A673 (cell line): ENCODE results near the gene LIMA1. TPM values are rescaled to one million over a fixed set of nuclear protein-coding genes. Genes with fewer than 3 reads are reported as not detected.

Source experiments
- BruUV-seq: library from RNA; stranded (reverse); fragments of 400-500 nt; replicated peaks from 2 replicates; lab custom pipeline; 2021; lab: Mats Ljungman, UMichigan
- CTCF ChIA-PET: fragments of 300-600 bp; sonication (Branson Sonifier 250); formaldehyde crosslinking; loops from one replicate; lab custom pipeline; 2022; ENCODE audit warnings: antibody characterized with exemption; lab: Charles Lee
- POLR2A ChIA-PET: fragments of 300-600 bp; sonication (Branson Sonifier 250); formaldehyde crosslinking; loops from one replicate; lab custom pipeline; 2022; ENCODE audit warnings: antibody characterized with exemption; ENCODE audit not compliant: low non-redundant PET; lab: Charles Lee
- DNase-seq: peaks from one replicate; pipeline ENCODE4 v3.0.0-alpha.2; 2015; ENCODE audit warnings: low spot score
- H3K27ac ChIP-seq: fragments of 200-600 bp; sonication (generic); 2 replicates; pipeline ENCODE4 v1.5.1; 2016; ENCODE audit warnings: mixed run types, low read depth, mild to moderate bottlenecking, mixed read lengths, antibody characterized with exemption, low read length; ENCODE audit not compliant: poor library complexity, severe bottlenecking
- H3K27me3 ChIP-seq: fragments of 200-600 bp; sonication (generic); replicated peaks from 2 replicates; pipeline ENCODE4 v1.6.1; 2017; ENCODE audit warnings: mixed run types, low read depth, mild to moderate bottlenecking, mixed read lengths, antibody characterized with exemption, low read length; ENCODE audit not compliant: insufficient read depth, poor library complexity
- H3K36me3 ChIP-seq: fragments of 200-600 bp; sonication (generic); 2 replicates; pipeline ENCODE4 v1.6.1; 2016; ENCODE audit warnings: mixed run types, mild to moderate bottlenecking, mixed read lengths, antibody characterized with exemption, low read length; ENCODE audit not compliant: insufficient read depth, poor library complexity, severe bottlenecking
- H3K4me1 ChIP-seq: fragments of 200-600 bp; sonication (generic); 2 replicates; pipeline ENCODE4 v1.6.1; 2017; ENCODE audit warnings: mixed run types, mild to moderate bottlenecking, mixed read lengths, antibody characterized with exemption, low read length; ENCODE audit not compliant: insufficient read depth, poor library complexity, severe bottlenecking
- H3K4me3 ChIP-seq: fragments of 200-600 bp; sonication (generic); 2 replicates; pipeline ENCODE4 v1.5.1; 2016; ENCODE audit warnings: low read depth, mixed run types, mild to moderate bottlenecking, mixed read lengths, low read length; ENCODE audit not compliant: poor library complexity, severe bottlenecking
- H3K9me3 ChIP-seq: fragments of 200-600 bp; sonication (generic); 2 replicates; pipeline ENCODE4 v1.6.1; 2016; ENCODE audit warnings: mixed run types, low read depth, mild to moderate bottlenecking, mixed read lengths, antibody characterized with exemption, low read length; ENCODE audit not compliant: poor library complexity, severe bottlenecking
- EZH2 ChIP-seq: fragments of 200-600 bp; sonication (generic); IDR thresholded peaks from 2 replicates; pipeline ENCODE4 v1.6.1; 2017; ENCODE audit warnings: borderline replicate concordance, low read depth, mild to moderate bottlenecking, mixed read lengths, antibody characterized with exemption, low read length; ENCODE audit not compliant: poor library complexity, severe bottlenecking
- intact Hi-C: fragments of 100-400 bp; cut with micrococcal nuclease; formaldehyde crosslinking; loops from one replicate; pipeline ENCODE4 v1.10.0; 2022; ENCODE audit not compliant: unreplicated experiment
- total RNA-seq: library from RNA; stranded (reverse); gene quantifications from 2 replicates; pipeline ENCODE4 v1.2.3, GENCODE V29; 2021
- TF ChIP-seq, protein P1 (sequence below): fragments of 300-800, 200-600 bp; sonication (generic); conservative IDR thresholded peaks from 2 replicates; pipeline ENCODE4 v1.5.1; 2017; ENCODE audit warnings: low read depth, mild to moderate bottlenecking, antibody characterized with exemption, low read length, moderate library complexity, mixed read lengths

LIMA1 gene
- total RNA-seq, 1 experiment from 2014 or later = 77.6 TPM

DNA sequence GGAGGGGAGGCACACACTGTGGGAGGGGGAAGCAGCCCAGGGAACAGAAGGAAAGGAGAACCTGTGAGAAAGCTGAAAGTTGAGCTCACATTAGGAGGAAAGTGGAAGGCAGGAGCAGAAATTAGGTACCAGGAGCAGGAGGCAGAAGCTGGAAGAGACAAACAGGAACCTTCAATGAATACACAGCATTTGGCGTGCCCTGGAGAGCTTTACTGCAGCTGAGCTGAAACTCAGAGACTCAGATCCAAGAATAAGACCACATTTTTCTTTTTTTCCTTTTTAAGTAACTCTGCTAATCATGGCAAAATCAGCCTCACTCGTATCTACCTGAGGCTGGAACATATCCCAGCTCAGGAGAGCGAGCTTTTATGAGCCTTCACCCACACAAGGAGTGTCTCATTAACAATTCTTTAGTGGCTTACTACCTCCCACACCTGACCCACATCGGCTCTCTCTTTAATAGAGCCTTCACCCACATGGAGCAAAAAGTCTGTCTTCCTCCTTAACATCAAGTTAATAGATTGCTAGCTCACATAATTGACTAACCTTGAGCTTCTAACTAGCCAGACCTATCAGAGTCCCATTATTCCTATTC lies 97.9 kb downstream of the LIMA1 start:
- CTCF ChIA-PET = interaction anchor here (0.5 to 1.4 kb wide), 2 partner anchors 109 to 129 kb away, joined by 3 to 4 read pairs; no protein-coding TSS in a partner anchor
- no peaks in the 10 kb centered on the region for H3K27me3 ChIP-seq
- H3K27ac ChIP-seq = peak overlapping the region; percentile 71
- DNase-seq = no peak
- intact Hi-C loops = loop anchor here (5.0 to 10.0 kb wide), 2 partner anchors 37 to 129 kb away; no protein-coding TSS in a partner anchor
- peaks cover 52% of the 10 kb centered on the region for H3K4me1 ChIP-seq
- no peaks in the 10 kb centered on the region for H3K9me3 ChIP-seq
- H3K4me3 ChIP-seq = no peak overlapping the region
- no TSS peak for BruUV-seq
- H3K36me3 ChIP-seq = peaks cover 28% of the 10 kb centered on the region
- POLR2A ChIA-PET = interaction anchor here (0.6 kb wide), 1 partner anchor 35 kb away, joined by 3 read pairs; no protein-coding TSS in a partner anchor
- TF ChIP-seq, protein P1, sequence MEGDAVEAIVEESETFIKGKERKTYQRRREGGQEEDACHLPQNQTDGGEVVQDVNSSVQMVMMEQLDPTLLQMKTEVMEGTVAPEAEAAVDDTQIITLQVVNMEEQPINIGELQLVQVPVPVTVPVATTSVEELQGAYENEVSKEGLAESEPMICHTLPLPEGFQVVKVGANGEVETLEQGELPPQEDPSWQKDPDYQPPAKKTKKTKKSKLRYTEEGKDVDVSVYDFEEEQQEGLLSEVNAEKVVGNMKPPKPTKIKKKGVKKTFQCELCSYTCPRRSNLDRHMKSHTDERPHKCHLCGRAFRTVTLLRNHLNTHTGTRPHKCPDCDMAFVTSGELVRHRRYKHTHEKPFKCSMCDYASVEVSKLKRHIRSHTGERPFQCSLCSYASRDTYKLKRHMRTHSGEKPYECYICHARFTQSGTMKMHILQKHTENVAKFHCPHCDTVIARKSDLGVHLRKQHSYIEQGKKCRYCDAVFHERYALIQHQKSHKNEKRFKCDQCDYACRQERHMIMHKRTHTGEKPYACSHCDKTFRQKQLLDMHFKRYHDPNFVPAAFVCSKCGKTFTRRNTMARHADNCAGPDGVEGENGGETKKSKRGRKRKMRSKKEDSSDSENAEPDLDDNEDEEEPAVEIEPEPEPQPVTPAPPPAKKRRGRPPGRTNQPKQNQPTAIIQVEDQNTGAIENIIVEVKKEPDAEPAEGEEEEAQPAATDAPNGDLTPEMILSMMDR = no peak
- no peak for TF ChIP-seq EZH2

DNA sequence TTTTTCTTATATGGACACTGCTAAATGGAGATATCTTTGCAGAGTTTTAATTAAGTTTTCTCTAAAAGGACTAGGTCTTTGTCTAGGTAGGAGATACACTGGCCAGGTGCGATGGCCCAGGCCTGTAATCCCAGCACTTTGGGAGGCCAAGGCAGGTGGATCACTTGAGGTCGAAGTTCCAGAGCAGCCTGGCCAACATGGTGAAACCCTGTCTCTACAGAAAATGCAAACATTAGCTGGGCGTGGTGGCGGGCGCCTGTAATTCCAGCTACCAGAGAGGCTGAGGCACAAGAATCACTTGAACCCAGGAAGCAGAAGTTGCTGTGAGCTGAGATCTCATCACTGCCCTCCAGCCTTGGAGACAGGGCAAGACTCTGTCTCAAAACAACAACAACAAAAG lies 99.1 kb downstream of the LIMA1 start:
- DNase-seq = no peak
- Histone ChIP-seq H3K36me3 (peaks cover 32% of the 10 kb centered on the region), H3K4me3 (no peak overlapping the region), H3K27ac (no peak overlapping the region), H3K9me3 (no peaks in the 10 kb centered on the region), H3K4me1 (peaks cover 49% of the 10 kb centered on the region), H3K27me3 (no peaks in the 10 kb centered on the region)
- TF ChIP-seq EZH2 = no peak
- TF ChIP-seq, protein P1 = no peak
- no TSS peak for BruUV-seq
- intact Hi-C loops = loop anchor here (10.0 kb wide), 1 partner anchor 131 kb away; no protein-coding TSS in a partner anchor
- CTCF ChIA-PET = no interaction called here
- POLR2A ChIA-PET = interaction anchor here (0.8 kb wide), 1 partner anchor 101 kb away, joined by 18 read pairs; no protein-coding TSS in a partner anchor

DNA sequence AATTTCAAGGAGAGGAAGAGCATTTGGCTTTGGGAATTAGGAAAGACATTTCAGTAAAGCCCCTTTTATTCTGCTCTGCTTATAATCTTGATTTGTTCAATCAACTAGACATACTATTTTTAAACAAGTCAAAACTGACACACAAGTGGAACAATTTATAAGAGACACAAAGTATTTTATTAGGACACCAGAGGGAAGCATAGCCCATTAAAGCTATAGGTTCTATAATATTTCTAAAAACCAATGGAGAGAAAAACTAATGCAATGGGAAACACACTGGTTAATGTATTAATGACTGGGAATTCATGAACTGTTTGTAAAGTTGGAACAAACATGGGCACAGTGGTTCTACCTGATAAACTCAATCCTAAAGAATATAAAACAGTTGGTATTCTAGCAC lies 100.9 kb downstream of the LIMA1 start:
- H3K4me3 ChIP-seq = no peak overlapping the region
- CTCF ChIA-PET = interaction anchor here (1.4 kb wide), 1 partner anchor 132 kb away, joined by 6 read pairs; no protein-coding TSS in a partner anchor
- peaks cover 37% of the 10 kb centered on the region for H3K36me3 ChIP-seq
- intact Hi-C loops = loop anchor here (10.0 kb wide), 1 partner anchor 132 kb away; no protein-coding TSS in a partner anchor
- no peak overlapping the region for H3K27ac ChIP-seq
- H3K27me3 ChIP-seq = no peaks in the 10 kb centered on the region
- H3K9me3 ChIP-seq = no peaks in the 10 kb centered on the region
- DNase-seq = no peak
- no TSS peak for BruUV-seq
- H3K4me1 ChIP-seq = peaks cover 33% of the 10 kb centered on the region
- POLR2A ChIA-PET = no interaction called here
- TF ChIP-seq EZH2 = no peak
- TF ChIP-seq, protein P1 = no peak
